Suprapubic skin (tissue), 3 donors: ENCODE results near the gene NDUFC1.

Experiments
- POLR2AphosphoS5 ChIP-seq, 3 donors: sonication (generic); formaldehyde crosslinking; IDR thresholded peaks; one replicate each; pipeline ENCODE4 v1.6.1; 2017; ENCODE audit warnings: antibody characterized with exemption in 3 of 3
- TF ChIP-seq, protein P1 (sequence below), 2 donors: fragments of 200-600 bp in 1 of 2; fragments of 450-650 bp in 1 of 2; sonication (generic) in 1 of 2; IDR thresholded peaks; one replicate each; pipeline ENCODE4 v1.5.1; 2016 to 2019; ENCODE audit warnings: antibody characterized with exemption in 2 of 2, mild to moderate bottlenecking in 1 of 2, moderate library complexity in 1 of 2

DNA sequence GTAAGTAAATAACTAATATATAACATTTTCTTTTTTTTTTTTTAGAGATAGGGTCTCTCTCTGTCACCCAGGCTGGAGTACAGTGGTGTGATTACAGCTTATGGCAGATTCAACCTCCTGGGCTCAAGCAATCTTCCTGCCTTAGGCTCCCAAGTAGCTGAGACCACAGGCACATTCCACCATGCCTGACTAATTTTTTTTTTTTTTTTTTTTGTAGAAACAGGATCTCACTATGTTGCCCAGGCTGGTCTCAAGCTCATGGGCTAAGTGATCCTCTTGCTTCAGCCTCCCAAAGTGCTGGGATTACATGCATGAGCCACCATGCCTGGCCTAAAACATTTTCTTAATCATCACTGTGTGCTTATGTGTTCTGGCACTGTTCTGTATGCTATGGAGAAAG, 55.0 kb downstream of the NDUFC1 start:
- TF ChIP-seq, protein P1, sequence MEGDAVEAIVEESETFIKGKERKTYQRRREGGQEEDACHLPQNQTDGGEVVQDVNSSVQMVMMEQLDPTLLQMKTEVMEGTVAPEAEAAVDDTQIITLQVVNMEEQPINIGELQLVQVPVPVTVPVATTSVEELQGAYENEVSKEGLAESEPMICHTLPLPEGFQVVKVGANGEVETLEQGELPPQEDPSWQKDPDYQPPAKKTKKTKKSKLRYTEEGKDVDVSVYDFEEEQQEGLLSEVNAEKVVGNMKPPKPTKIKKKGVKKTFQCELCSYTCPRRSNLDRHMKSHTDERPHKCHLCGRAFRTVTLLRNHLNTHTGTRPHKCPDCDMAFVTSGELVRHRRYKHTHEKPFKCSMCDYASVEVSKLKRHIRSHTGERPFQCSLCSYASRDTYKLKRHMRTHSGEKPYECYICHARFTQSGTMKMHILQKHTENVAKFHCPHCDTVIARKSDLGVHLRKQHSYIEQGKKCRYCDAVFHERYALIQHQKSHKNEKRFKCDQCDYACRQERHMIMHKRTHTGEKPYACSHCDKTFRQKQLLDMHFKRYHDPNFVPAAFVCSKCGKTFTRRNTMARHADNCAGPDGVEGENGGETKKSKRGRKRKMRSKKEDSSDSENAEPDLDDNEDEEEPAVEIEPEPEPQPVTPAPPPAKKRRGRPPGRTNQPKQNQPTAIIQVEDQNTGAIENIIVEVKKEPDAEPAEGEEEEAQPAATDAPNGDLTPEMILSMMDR (IDR thresholded peaks at IDR 0.05): no peak
- no peak for TF ChIP-seq POLR2AphosphoS5 (IDR thresholded peaks at IDR 0.05)
